Glutamatergic neuron (in vitro differentiated cells): Measurements from ENCODE around the gene BRWD1. TPM values are rescaled to one million over a fixed set of nuclear protein-coding genes. Genes with fewer than 3 reads are reported as not detected.
A peak's percentile ranks its signal among the peaks of the same experiment; 100 is the strongest.

Experiments
- DNase-seq: peaks from one replicate; pipeline ENCODE4 v3.0.0; 2022
- H3K27ac Mint-ChIP-seq: one replicate; pipeline ENCODE4 v1.8.0; 2020; ENCODE audit warnings: mild to moderate bottlenecking, mixed read lengths, inconsistent platforms; ENCODE audit not compliant: unreplicated experiment
- H3K27me3 Mint-ChIP-seq: one replicate; pipeline ENCODE4 v1.8.0; 2020; ENCODE audit warnings: mild to moderate bottlenecking, moderate library complexity, mixed read lengths, inconsistent platforms; ENCODE audit not compliant: unreplicated experiment
- H3K36me3 Mint-ChIP-seq: one replicate; pipeline ENCODE4 v1.8.0; 2020; ENCODE audit warnings: mild to moderate bottlenecking, mixed read lengths, inconsistent platforms; ENCODE audit not compliant: unreplicated experiment
- H3K4me1 Mint-ChIP-seq: one replicate; pipeline ENCODE4 v1.8.0; 2020; ENCODE audit warnings: mild to moderate bottlenecking, low read depth, mixed read lengths, inconsistent platforms; ENCODE audit not compliant: unreplicated experiment
- H3K4me3 Mint-ChIP-seq: one replicate; pipeline ENCODE4 v1.8.0; 2020; ENCODE audit warnings: mild to moderate bottlenecking, mixed read lengths, inconsistent platforms; ENCODE audit not compliant: unreplicated experiment
- H3K9me3 Mint-ChIP-seq: one replicate; pipeline ENCODE4 v1.8.0; 2020; ENCODE audit warnings: mild to moderate bottlenecking, moderate library complexity, mixed read lengths, inconsistent platforms; ENCODE audit not compliant: unreplicated experiment
- CTCF ChIP-seq: fragments of 200-600 bp; sonication (generic); IDR thresholded peaks from one replicate; pipeline ENCODE4 v1.5.0; 2021; ENCODE audit not compliant: partially characterized antibody, unreplicated experiment
- total RNA-seq: library from RNA; stranded (reverse); fragmentation: NEBNext Ultra II Directional; extraction: Animal tissue kit (Norgen Biotek cat#: 25700); gene quantifications from one replicate; pipeline ENCODE4 v1.2.1, GENCODE V29; 2021; ENCODE audit not compliant: unreplicated experiment

BRWD1 gene
- total RNA-seq, 1 donor from 2014 or later = 64.6 TPM

GRCh38 chr21:39265603-39266002, 47.8 kb downstream of the BRWD1 start:
- Mint-ChIP-seq H3K4me1 (no peaks in the 10 kb centered on the region), H3K27me3 (no peaks in the 10 kb centered on the region), H3K27ac (no peak overlapping the region), H3K9me3 (no peaks in the 10 kb centered on the region), H3K36me3 (no peaks in the 10 kb centered on the region), H3K4me3 (no peak overlapping the region)
- no peak for DNase-seq
- no peak for TF ChIP-seq CTCF

DNA sequence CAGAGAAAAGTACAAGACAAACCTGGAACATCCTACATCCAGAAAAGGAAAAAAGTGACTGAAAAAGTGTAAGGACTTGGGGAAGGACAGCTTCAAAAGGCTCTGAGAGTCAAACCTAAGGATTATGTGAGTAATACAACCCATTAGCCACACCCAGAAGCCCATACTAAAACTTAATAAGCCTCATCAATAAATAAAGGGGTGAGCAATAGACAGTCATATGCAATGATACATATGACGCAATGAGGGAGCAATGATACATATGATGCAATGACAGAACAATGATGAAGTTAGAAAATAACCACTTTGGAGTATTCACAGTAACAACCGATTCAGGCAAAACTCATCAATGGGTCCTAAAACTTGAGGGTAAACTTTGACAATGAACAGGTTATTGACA, 50.1 kb downstream of the BRWD1 start:
- no peak overlapping the region for H3K27ac Mint-ChIP-seq
- H3K4me1 Mint-ChIP-seq = no peaks in the 10 kb centered on the region
- H3K4me3 Mint-ChIP-seq = no peak overlapping the region
- H3K27me3 Mint-ChIP-seq = no peaks in the 10 kb centered on the region
- H3K36me3 Mint-ChIP-seq = no peaks in the 10 kb centered on the region
- no peaks in the 10 kb centered on the region for H3K9me3 Mint-ChIP-seq
- no peak for TF ChIP-seq CTCF
- DNase-seq = no peak

DNA sequence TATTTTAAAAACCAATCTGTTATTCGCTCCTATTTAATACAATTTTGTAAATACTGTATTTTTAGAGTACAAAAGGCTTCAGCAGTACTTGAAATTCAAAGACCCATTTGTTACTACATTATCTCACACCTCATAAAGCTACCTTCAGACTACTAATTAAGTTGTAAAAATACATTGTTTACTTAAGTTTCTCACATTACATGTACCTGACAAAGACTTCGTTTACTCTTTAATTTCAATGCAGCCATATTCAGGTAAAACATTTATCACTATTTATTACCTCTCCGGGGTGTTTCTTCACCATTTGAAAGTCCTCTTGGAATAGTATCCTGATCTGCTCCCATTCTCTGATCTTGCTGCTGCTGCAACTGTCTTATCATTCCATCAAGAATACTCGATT, 55.2 kb downstream of the BRWD1 start:
- Mint-ChIP-seq H3K4me3 (no peak overlapping the region), H3K9me3 (no peaks in the 10 kb centered on the region), H3K36me3 (no peaks in the 10 kb centered on the region), H3K27me3 (no peaks in the 10 kb centered on the region), H3K27ac (no peak overlapping the region), H3K4me1 (peaks cover 2% of the 10 kb centered on the region)
- no peak for TF ChIP-seq CTCF
- no peak for DNase-seq

DNA sequence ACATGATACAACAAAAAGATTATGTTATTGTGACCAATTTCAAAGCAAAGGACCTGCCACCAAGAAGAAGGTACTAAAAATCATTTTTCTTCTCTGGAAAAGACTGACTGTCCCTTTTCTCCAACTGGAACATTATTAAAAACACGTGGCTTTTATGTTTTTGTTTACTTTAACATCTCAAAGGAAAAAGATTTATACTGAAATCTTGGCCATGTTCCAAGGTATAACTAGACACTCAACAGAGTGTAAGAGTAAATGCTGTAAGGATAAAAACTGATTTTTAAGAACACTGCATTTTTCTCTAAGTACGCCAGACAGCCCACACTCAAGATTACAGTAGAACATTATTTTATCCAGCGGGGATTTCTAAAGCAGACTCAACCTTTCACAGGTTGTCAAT, 62.1 kb downstream of the BRWD1 start:
- no peaks in the 10 kb centered on the region for H3K9me3 Mint-ChIP-seq
- H3K36me3 Mint-ChIP-seq = no peaks in the 10 kb centered on the region
- H3K4me1 Mint-ChIP-seq = peaks cover 5% of the 10 kb centered on the region
- H3K27me3 Mint-ChIP-seq = no peaks in the 10 kb centered on the region
- no peak overlapping the region for H3K27ac Mint-ChIP-seq
- TF ChIP-seq CTCF = no peak
- H3K4me3 Mint-ChIP-seq = no peak overlapping the region
- no peak for DNase-seq

DNA sequence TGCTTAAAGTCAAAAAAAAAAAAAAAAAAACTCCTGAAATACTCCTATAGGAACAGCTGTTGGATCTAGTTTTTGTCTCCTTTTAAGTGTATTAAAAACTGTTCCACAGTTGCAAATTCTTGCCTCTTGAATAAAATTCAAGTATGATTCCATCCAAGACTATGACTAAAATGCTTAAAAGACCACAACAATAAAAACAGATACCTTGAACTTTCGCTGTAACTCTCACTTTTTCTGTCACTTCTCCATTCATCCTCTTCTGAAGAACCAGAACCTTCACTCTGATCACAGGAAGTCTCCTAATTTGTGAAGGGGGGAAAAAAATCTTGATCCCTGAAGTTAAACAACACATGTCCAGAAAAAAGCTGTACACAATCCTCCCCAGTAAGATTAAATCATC, 75.2 kb downstream of the BRWD1 start:
- H3K27ac Mint-ChIP-seq = peak overlapping the region; percentile 16
- H3K27me3 Mint-ChIP-seq = no peaks in the 10 kb centered on the region
- no peaks in the 10 kb centered on the region for H3K36me3 Mint-ChIP-seq
- peaks cover 3% of the 10 kb centered on the region for H3K4me1 Mint-ChIP-seq
- no peaks in the 10 kb centered on the region for H3K9me3 Mint-ChIP-seq
- no peak overlapping the region for H3K4me3 Mint-ChIP-seq
- no peak for TF ChIP-seq CTCF
- DNase-seq = no peak
